Cerebellar nuclear complex (tissue), 1 donor: Measurements from ENCODE around the gene CABP4.
"Not testable (repeated sequence)": the region's sequence is repeated elsewhere in the genome, so short reads cannot be mapped to it uniquely, and the experiment has no call there.

Experiments
- DNase-seq, 2 experiments: peaks; one replicate each; lab custom pipeline; 2025; lab: John Stamatoyannopoulos, UW

CABP4 gene

GRCh38 chr11:67453816-67454732, 1.1 kb upstream of the CABP4 start:
- no peak for DNase-seq

GRCh38 chr11:67456068-67456705, 1.0 kb downstream of the CABP4 start:
- DNase-seq: no peak

- DNase-seq: no peak
Observed at GRCh38 chr11:67457453-67457852, 2.3 kb downstream of the CABP4 start.

GRCh38 chr11:67458266-67458665, 3.1 kb downstream of the CABP4 start:
- DNase-seq: no peak

- no peak for DNase-seq
Observed at GRCh38 chr11:67463186-67463585, 8.0 kb downstream of the CABP4 start.

GRCh38 chr11:67463680-67464410, 8.7 kb downstream of the CABP4 start:
- DNase-seq: no peak

- peak in 1 of 2 experiments; percentile 61 for DNase-seq
Observed at GRCh38 chr11:67464411-67465188, 9.4 kb downstream of the CABP4 start.

GRCh38 chr11:67465189-67465510, 10.0 kb downstream of the CABP4 start:
- DNase-seq: no peak

- DNase-seq: not testable (repeated sequence)
Observed at GRCh38 chr11:67465530-67465929, 10.4 kb downstream of the CABP4 start.

GRCh38 chr11:67466367-67466766, 11.2 kb downstream of the CABP4 start:
- no peak for DNase-seq

- DNase-seq: no peak
Observed at GRCh38 chr11:67466962-67467771, 12.0 kb downstream of the CABP4 start.

- no peak for DNase-seq
Observed at GRCh38 chr11:67468056-67468455, 12.9 kb downstream of the CABP4 start.

- no peak for DNase-seq
Observed at GRCh38 chr11:67468456-67468758, 13.3 kb downstream of the CABP4 start.

GRCh38 chr11:67468759-67469507, 13.8 kb downstream of the CABP4 start, which contains the start of gene TMEM134:
TSS of gene TMEM134 (minus strand) at chr11:67469251. CDS start at chr11:67469192, 59 bp downstream.
- DNase-seq: peak; percentile 69 to 79

GRCh38 chr11:67469508-67469811, 14.3 kb downstream of the CABP4 start:
- no peak for DNase-seq

- DNase-seq: no peak
Observed at GRCh38 chr11:67470337-67471002, 15.3 kb downstream of the CABP4 start.

- DNase-seq: no peak
Observed at GRCh38 chr11:67472882-67473281, 17.7 kb downstream of the CABP4 start.

GRCh38 chr11:67476692-67477091, 21.5 kb downstream of the CABP4 start:
- not testable (repeated sequence) for DNase-seq

- DNase-seq: not testable (repeated sequence)
Observed at GRCh38 chr11:67477344-67478050, 22.3 kb downstream of the CABP4 start.
